HepG2 (cell line): ENCODE results near the gene MRPL14. TPM values are rescaled to one million over a fixed set of nuclear protein-coding genes. Genes with fewer than 3 reads are reported as not detected.

ENCODE experiments used
- DNMT1 ChIP-seq: sonication (generic); formaldehyde crosslinking; IDR thresholded peaks from 2 replicates; pipeline ENCODE4 v1.5.1; 2020; ENCODE audit warnings: mild to moderate bottlenecking, missing genetic modification reagents
- NFE2L1 ChIP-seq: sonication (generic); formaldehyde crosslinking; IDR thresholded peaks from 2 replicates; pipeline ENCODE4 v1.4.0; 2020; ENCODE audit warnings: missing genetic modification reagents, mild to moderate bottlenecking, borderline replicate concordance
- POGZ ChIP-seq: sonication (generic); formaldehyde crosslinking; IDR thresholded peaks from 2 replicates; pipeline ENCODE4 v1.4.0; 2020; ENCODE audit warnings: mild to moderate bottlenecking, missing genetic modification reagents
- TARDBP ChIP-seq: sonication (generic); formaldehyde crosslinking; IDR thresholded peaks from 2 replicates; pipeline ENCODE4 v1.8.0; 2022; ENCODE audit warnings: mild to moderate bottlenecking, missing genetic modification reagents
- TFDP1 ChIP-seq: IDR thresholded peaks from 2 replicates; pipeline ENCODE4 v1.6.1; 2016; ENCODE audit warnings: missing compliant biosample characterization, missing genetic modification reagents, borderline replicate concordance
- ZBTB20 ChIP-seq: sonication (generic); formaldehyde crosslinking; IDR thresholded peaks from 2 replicates; pipeline ENCODE4 v1.8.1; 2023; ENCODE audit warnings: missing genetic modification reagents, low read depth, mild to moderate bottlenecking, borderline replicate concordance
- ZNF230 ChIP-seq: sonication (generic); formaldehyde crosslinking; IDR thresholded peaks from 2 replicates; pipeline ENCODE4 v1.4.0; 2020; ENCODE audit warnings: mild to moderate bottlenecking, missing genetic modification reagents
- ZNF260 ChIP-seq: sonication (generic); formaldehyde crosslinking; IDR thresholded peaks from 2 replicates; pipeline ENCODE4 v1.4.0; 2020; ENCODE audit warnings: missing genetic modification reagents, low read depth, mild to moderate bottlenecking, borderline replicate concordance
- ZNF263 ChIP-seq: sonication (generic); formaldehyde crosslinking; IDR thresholded peaks from 2 replicates; pipeline ENCODE4 v1.4.0; 2020; ENCODE audit warnings: missing genetic modification reagents
- ZNF430 ChIP-seq: sonication (generic); formaldehyde crosslinking; IDR thresholded peaks from 2 replicates; pipeline ENCODE4 v1.9.0; 2021; ENCODE audit warnings: mild to moderate bottlenecking, missing genetic modification reagents
- ZNF747 ChIP-seq: sonication (generic); formaldehyde crosslinking; IDR thresholded peaks from 2 replicates; pipeline ENCODE4 v1.8.1; 2023; ENCODE audit warnings: missing genetic modification reagents, mild to moderate bottlenecking, borderline replicate concordance
- polyA plus RNA-seq, 8 experiments: library from polyadenylated mRNA; depleted of rRNA in 3 of 8; stranded (reverse) in 7 of 8; unstranded in 1 of 8; fragments of >200 nt; fragmentation: Illumina TruSeq in 4 of 8; extraction: Trizol in 4 of 8; gene quantifications; 2 replicates each; pipeline versions ENCODE4 v1.2.1 to v1.2.3, GENCODE V29; 2011 to 2016; ENCODE audit warnings: low read depth in 4 of 8, missing spikeins in 1 of 8, mixed read lengths in 1 of 8; ENCODE audit not compliant: insufficient read depth in 1 of 8
- total RNA-seq, 5 experiments: library from RNA; depleted of rRNA; stranded (reverse); fragments of >200 nt; fragmentation: Illumina TruSeq; extraction: Trizol; gene quantifications; 2 replicates each; pipeline ENCODE4 v1.2.3, GENCODE V29; 2016; ENCODE audit warnings: low read depth in 1 of 5
- TF ChIP-seq, protein P1 (sequence below), 2 experiments: sonication (generic) in 1 of 2; formaldehyde crosslinking in 1 of 2; IDR thresholded peaks; 2 replicates each; pipeline versions ENCODE4 v1.4.0 to v1.6.1; 2018 to 2020; ENCODE audit warnings: missing genetic modification reagents in 2 of 2, borderline replicate concordance in 1 of 2, low read depth in 1 of 2, mild to moderate bottlenecking in 1 of 2, missing biosample characterization in 1 of 2
- TF ChIP-seq, protein P2 (sequence below): IDR thresholded peaks from 2 replicates; pipeline ENCODE4 v1.6.1; 2016; ENCODE audit warnings: missing genetic modification reagents, missing compliant biosample characterization
- TF ChIP-seq, protein P3 (sequence below): sonication (generic); formaldehyde crosslinking; IDR thresholded peaks from 2 replicates; pipeline ENCODE4 v1.4.0; 2020; ENCODE audit warnings: missing genetic modification reagents, low read depth, mild to moderate bottlenecking, borderline replicate concordance
- TF ChIP-seq, protein P4 (sequence below): sonication (generic); formaldehyde crosslinking; IDR thresholded peaks from 2 replicates; pipeline ENCODE4 v1.8.1; 2022; ENCODE audit warnings: low read depth, mild to moderate bottlenecking, missing genetic modification reagents
- TF ChIP-seq, protein P5 (sequence below): sonication (generic); formaldehyde crosslinking; IDR thresholded peaks from 2 replicates; pipeline ENCODE4 v1.5.1; 2020; ENCODE audit warnings: missing genetic modification reagents, mild to moderate bottlenecking, borderline replicate concordance

MRPL14 gene
- total and polyA plus RNA-seq, 2 of the 13 experiments (the other 11 are each of a cell fraction or from before 2014, with no cell fraction given), result 157 to 178 TPM

DNA sequence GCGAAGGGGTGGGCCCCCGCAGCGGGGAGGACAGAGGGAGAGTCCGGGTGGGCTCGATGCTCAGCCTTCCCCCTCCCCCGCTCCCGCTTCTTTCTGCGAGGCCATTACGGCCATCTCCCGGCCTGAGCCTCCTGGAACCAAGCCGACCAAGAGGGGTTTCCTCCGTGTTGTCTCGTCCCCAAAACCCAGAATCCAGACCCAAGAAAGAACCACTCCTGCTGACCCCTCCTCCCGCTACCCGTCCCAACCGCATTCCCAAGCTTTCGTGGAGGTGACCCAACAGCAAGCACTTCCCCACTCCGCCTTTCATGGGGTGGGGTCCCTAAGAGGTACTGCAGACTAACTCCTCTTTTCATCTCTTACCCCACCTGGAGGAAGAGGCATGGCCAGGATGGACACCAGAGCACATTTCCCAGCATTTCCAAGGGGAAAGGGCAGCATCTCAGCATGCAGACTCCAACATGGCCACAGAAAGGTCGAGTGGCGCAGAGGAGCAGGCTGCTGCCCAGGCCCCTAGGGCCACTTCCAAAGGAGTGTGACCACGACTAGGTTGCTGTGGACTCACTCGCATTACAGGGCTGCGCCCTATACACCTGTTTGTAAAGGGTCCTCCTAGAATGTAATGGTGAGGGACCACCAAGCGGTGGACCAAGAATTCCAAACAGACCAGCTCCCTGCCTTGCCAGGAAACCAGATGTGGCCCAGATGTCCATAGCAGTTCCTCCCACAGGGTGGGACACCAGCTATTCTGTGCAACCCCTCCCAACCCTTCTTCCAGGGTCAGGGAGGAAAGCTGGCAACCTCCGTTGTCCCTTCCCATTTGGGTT, 53.4 kb downstream of the MRPL14 start (continued):
- TF ChIP-seq, protein P1, sequence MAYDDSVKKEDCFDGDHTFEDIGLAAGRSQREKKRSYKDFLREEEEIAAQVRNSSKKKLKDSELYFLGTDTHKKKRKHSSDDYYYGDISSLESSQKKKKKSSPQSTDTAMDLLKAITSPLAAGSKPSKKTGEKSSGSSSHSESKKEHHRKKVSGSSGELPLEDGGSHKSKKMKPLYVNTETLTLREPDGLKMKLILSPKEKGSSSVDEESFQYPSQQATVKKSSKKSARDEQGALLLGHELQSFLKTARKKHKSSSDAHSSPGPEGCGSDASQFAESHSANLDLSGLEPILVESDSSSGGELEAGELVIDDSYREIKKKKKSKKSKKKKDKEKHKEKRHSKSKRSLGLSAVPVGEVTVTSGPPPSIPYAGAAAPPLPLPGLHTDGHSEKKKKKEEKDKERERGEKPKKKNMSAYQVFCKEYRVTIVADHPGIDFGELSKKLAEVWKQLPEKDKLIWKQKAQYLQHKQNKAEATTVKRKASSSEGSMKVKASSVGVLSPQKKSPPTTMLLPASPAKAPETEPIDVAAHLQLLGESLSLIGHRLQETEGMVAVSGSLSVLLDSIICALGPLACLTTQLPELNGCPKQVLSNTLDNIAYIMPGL (CRISPR knock-in tag; IDR thresholded peaks at IDR 0.05; ENCODE audit: borderline replicate concordance in 1 of 2, low read depth in 1 of 2), result peak in 1 of 2 experiments; percentile 82; a peak in 2 of 4 replicates
- TF ChIP-seq, protein P2, sequence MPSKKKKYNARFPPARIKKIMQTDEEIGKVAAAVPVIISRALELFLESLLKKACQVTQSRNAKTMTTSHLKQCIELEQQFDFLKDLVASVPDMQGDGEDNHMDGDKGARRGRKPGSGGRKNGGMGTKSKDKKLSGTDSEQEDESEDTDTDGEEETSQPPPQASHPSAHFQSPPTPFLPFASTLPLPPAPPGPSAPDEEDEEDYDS (CRISPR knock-in tag), result peak; percentile 62
- TF ChIP-seq ZNF260 (CRISPR knock-in tag) (0 out of 2 replicates have a peak, but pooled peaks have one; percentile 43), ZNF430 (peak; percentile 76; the same call in 1 of the 2 replicates), NFE2L1 (peak; percentile 46; the same call in 1 of the 2 replicates), DNMT1 (CRISPR knock-in tag) (peak; percentile 72; the same call in 1 of the 2 replicates), ZNF263 (CRISPR knock-in tag) (peak; percentile 51; the same call in 1 of the 2 replicates), POGZ (CRISPR knock-in tag) (peak; percentile 26; the same call in 1 of the 2 replicates), TARDBP (CRISPR knock-in tag) (peak; percentile 68; the same call in 1 of the 2 replicates), ZNF230 (CRISPR knock-in tag) (peak; percentile 93), TFDP1 (peak; percentile 6; the same call in 1 of the 2 replicates), ZNF747 (CRISPR knock-in tag) (no peak), ZBTB20 (peak; percentile 20; the same call in 1 of the 2 replicates)
- TF ChIP-seq, protein P3, sequence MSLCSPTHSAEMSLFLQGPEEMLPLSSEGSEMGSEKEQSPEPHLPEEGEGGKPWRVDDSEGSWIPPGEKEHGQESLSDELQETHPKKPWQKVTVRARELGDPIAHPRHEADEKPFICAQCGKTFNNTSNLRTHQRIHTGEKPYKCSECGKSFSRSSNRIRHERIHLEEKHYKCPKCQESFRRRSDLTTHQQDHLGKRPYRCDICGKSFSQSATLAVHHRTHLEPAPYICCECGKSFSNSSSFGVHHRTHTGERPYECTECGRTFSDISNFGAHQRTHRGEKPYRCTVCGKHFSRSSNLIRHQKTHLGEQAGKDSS (CRISPR knock-in tag), result peak; percentile 36; the same call in 1 of the 2 replicates
- TF ChIP-seq, protein P4, sequence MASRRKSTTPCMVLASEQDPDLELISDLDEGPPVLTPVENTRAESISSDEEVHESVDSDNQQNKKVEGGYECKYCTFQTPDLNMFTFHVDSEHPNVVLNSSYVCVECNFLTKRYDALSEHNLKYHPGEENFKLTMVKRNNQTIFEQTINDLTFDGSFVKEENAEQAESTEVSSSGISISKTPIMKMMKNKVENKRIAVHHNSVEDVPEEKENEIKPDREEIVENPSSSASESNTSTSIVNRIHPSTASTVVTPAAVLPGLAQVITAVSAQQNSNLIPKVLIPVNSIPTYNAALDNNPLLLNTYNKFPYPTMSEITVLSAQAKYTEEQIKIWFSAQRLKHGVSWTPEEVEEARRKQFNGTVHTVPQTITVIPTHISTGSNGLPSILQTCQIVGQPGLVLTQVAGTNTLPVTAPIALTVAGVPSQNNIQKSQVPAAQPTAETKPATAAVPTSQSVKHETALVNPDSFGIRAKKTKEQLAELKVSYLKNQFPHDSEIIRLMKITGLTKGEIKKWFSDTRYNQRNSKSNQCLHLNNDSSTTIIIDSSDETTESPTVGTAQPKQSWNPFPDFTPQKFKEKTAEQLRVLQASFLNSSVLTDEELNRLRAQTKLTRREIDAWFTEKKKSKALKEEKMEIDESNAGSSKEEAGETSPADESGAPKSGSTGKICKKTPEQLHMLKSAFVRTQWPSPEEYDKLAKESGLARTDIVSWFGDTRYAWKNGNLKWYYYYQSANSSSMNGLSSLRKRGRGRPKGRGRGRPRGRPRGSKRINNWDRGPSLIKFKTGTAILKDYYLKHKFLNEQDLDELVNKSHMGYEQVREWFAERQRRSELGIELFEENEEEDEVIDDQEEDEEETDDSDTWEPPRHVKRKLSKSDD, result peak; percentile 54; the same call in 1 of the 2 replicates
- TF ChIP-seq, protein P5, sequence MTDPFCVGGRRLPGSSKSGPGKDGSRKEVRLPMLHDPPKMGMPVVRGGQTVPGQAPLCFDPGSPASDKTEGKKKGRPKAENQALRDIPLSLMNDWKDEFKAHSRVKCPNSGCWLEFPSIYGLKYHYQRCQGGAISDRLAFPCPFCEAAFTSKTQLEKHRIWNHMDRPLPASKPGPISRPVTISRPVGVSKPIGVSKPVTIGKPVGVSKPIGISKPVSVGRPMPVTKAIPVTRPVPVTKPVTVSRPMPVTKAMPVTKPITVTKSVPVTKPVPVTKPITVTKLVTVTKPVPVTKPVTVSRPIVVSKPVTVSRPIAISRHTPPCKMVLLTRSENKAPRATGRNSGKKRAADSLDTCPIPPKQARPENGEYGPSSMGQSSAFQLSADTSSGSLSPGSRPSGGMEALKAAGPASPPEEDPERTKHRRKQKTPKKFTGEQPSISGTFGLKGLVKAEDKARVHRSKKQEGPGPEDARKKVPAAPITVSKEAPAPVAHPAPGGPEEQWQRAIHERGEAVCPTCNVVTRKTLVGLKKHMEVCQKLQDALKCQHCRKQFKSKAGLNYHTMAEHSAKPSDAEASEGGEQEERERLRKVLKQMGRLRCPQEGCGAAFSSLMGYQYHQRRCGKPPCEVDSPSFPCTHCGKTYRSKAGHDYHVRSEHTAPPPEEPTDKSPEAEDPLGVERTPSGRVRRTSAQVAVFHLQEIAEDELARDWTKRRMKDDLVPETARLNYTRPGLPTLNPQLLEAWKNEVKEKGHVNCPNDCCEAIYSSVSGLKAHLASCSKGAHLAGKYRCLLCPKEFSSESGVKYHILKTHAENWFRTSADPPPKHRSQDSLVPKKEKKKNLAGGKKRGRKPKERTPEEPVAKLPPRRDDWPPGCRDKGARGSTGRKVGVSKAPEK (CRISPR knock-in tag), result peak; percentile 76
